ENCODE results near the gene TSPEAR.

The TSPEAR gene

DNA sequence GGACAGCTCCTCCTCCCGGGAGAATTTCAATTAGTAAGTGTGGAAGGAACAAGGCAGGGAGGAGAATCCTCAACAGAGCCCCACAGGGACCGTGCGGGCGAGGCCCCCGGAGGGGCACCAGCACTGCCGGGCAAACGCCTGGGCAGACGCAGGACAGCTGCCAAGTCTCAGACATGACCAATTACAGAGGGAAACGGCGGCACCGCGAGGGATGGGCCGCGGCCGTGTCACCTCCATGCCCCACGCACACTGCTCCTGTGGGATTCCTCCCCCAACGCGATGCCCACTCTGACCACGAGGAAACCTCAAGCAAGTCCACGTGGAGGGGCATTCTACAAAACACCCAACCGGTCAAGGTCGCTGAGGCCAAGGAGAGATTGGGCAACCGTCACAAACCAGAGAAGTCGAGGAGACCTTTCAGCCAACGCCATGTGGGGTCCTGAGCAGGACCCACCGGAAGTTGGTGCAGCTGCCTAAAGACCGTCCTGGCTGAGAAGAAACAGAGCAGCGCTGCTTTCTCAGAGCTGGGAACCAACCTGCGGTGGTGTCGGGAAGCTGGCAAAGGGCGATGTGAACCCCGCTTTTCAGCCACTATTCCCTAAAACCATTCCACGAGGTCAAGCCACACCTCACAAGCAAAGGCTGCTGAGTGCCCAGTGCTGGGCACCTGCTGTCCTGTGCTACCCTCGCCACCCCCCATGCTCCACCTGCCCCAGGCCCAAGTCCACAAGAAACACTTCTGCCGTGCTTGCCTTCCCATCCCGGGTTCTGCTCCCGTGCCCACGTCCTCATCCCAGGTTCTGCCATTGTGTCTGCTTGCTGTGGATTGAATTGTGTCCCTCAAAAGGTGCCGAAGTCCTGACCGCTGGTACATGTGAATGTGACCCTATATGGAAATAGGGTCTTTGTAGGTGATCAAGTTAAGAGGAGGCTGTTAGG, 139.3 kb downstream of the TSPEAR start:
- TF ChIP-seq, protein P1, sequence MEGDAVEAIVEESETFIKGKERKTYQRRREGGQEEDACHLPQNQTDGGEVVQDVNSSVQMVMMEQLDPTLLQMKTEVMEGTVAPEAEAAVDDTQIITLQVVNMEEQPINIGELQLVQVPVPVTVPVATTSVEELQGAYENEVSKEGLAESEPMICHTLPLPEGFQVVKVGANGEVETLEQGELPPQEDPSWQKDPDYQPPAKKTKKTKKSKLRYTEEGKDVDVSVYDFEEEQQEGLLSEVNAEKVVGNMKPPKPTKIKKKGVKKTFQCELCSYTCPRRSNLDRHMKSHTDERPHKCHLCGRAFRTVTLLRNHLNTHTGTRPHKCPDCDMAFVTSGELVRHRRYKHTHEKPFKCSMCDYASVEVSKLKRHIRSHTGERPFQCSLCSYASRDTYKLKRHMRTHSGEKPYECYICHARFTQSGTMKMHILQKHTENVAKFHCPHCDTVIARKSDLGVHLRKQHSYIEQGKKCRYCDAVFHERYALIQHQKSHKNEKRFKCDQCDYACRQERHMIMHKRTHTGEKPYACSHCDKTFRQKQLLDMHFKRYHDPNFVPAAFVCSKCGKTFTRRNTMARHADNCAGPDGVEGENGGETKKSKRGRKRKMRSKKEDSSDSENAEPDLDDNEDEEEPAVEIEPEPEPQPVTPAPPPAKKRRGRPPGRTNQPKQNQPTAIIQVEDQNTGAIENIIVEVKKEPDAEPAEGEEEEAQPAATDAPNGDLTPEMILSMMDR (IDR thresholded peaks at IDR 0.05), result no peak
- H3K27ac ChIP-seq, result no peak overlapping the region

DNA sequence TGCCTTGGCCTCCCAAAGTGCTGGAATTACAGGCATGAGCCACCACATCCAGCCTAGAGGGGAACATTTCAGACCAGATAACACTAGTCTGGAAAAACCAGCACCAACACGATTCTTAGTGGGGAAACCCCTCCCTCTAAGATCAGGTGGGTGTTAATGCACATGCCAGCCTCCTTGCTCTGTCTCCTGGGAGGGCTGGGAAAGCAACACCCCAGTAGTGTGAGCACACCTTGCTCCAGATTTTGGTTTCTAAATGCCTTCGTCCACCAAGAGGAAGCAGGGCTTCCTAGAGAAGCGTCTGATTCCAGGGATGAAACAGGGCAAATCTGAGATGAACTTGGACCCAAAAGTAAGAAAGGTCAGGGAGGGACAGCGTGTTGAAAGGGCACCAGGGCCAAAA, 140.1 kb downstream of the TSPEAR start:
- no peak overlapping the region for H3K27ac ChIP-seq
- TF ChIP-seq, protein P1 (IDR thresholded peaks at IDR 0.05), result no peak
- TF ChIP-seq ZFX (IDR thresholded peaks at IDR 0.05; ENCODE audit: borderline replicate concordance), result no peak

DNA sequence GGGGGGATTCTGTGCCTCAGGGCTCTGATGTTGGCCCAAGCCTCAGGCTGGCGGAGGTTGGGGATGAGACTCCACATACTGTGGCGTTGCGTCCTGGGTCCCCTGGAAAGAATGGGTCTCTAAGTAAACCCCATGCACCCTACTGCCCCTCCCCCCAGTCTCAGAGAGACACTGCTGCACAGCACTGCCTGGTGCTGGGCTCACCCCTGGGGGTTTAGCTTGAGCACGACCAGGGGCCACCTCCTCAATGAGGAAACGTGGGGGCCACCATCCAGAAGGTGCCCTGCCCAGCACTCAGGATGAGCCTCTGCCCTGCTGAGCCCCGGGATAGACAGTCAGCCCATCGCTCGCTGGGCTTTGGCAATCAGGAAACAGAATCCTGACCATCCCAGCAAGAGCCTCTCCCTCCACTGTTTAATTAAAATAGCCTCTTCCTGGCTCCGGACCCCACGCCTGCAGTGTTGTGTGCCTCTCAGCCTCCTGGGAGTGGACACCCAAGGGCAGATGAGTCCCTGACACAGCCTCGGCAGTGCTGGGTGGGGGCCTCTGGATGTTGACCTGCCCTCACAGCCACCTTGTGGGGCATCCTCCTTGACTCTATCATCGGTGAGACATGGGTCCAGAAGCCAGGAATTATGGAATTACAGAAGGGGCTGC, 141.4 kb downstream of the TSPEAR start:
- no peak overlapping the region for H3K27ac ChIP-seq
- no peak for TF ChIP-seq ZFX (IDR thresholded peaks at IDR 0.05; ENCODE audit: borderline replicate concordance)
- TF ChIP-seq, protein P1 (IDR thresholded peaks at IDR 0.05), result no peak

DNA sequence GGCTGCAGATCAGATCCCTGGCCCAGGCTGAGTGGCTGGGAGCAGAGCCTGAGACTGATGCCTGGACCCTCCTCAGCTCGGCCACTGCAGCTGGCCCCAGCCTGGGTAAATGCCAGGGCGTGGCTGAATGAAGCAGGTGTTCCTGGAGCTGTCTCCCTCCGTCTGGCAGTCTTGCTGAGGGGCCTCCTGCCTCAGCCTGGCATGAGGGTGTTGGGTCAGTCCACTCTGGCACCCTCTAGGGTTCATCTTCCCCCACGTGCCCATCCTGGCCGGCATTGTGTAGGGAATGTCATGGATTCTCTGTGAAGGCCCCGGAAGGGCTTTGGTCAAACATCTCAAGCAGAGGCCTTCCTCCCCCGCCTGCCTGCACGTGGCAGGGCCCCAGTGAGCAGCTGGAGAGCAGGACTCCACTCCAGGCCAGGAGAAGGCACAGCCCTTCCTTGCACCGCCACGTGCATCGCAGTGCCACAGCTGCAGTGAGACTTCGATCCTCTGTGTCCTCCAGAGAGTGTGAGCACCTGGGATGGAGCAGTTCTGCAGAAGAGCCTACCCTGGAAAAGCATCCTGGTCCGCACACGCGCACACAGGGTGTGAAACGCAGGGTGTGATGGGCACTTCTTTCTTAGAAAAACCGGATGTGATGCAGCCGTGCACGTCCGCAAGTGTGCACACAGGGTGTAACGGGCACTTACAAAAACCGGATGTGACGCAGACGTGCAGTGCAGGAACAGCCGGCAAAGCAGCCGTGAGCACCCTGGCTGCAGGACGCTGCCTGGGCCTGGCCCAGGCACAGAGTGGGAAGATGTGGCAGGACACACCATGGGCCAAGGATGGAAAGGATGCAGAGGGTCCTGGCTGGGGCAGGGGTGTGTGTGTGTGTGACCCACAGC, 142.5 kb downstream of the TSPEAR start:
- TF ChIP-seq, protein P1 (IDR thresholded peaks at IDR 0.05), result no peak
- TF ChIP-seq ZFX (IDR thresholded peaks at IDR 0.05; ENCODE audit: borderline replicate concordance), result no peak
- no peak overlapping the region for H3K27ac ChIP-seq

DNA sequence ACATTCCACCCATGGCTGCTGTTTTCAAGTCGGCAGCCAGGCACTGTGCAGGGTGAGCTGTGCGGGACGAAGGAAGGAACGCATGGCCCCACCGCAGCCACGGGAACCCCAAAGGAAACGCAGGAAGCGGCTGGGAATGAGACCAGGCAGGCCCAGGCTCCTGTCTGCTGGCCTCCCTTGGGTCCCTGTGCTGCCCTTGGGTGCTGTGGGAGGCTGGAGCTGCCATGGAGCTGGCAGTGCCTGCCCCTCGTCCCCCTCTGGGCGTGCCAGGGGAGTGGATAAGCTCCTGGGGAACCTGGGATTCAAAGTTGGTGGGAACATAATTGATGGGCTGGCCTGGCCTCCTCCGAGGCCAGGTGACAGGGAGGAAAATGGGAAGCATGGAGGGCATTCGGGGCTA, 143.1 kb downstream of the TSPEAR start:
- TF ChIP-seq, protein P1 (IDR thresholded peaks at IDR 0.05), result no peak
- no peak for TF ChIP-seq ZFX (IDR thresholded peaks at IDR 0.05; ENCODE audit: borderline replicate concordance)

DNA sequence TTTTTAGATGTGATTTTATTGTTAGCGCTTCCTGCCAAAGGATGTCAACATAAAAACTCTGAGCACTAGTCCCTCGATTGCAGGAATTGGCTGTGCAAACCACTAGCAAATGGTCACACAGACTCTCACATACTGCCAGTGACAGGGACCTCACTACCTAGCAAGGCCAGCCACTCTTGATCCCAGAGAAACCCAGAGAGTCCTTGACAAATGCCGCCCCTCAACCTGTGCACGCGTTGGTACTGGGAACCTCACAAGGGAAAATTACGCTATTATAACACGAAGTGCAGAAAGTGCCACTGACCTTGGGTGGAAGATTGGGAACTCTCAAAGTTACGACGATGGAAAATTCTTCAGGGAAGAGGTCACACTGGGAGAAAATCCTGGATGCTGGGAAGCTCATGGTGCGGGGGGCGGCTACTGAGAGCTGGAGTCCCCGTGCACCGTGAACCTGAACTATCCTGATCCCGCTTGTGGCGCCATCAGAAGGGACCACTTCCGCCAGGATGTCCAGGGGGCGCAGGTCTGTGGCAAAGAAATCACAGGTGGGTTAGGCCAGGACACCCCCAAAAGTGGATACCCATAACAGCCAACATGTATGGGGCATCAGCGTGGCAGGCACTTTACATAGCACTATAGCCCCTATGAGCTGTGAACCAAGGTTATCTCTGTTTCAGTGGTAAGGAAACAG, 143.7 kb downstream of the TSPEAR start:
- TF ChIP-seq ZFX (IDR thresholded peaks at IDR 0.05; ENCODE audit: borderline replicate concordance), result no peak
- TF ChIP-seq, protein P1 (IDR thresholded peaks at IDR 0.05), result no peak
- H3K27ac ChIP-seq, result no peak overlapping the region

More for the DNA sequence above, 143.1 kb downstream of the TSPEAR start:
- no peak overlapping the region for H3K27ac ChIP-seq

All from 22Rv1 (cell line).